HEK293T (cell line): Measurements from ENCODE around the gene GOLGA7B.

Source experiments
- BHLHE40 ChIP-seq: fragments of 450-650 bp; IDR thresholded peaks from 2 replicates; pipeline ENCODE4 v1.6.1; 2016; ENCODE audit warnings: mild to moderate bottlenecking, moderate library complexity, borderline replicate concordance
- FOXA1 ChIP-seq: fragments of 450-650 bp; IDR thresholded peaks from 2 replicates; pipeline ENCODE4 v1.6.1; 2016; ENCODE audit warnings: mild to moderate bottlenecking
- FOXK2 ChIP-seq: fragments of 450-650 bp; IDR thresholded peaks from 2 replicates; pipeline ENCODE4 v1.6.1; 2016; ENCODE audit warnings: mild to moderate bottlenecking
- FOXM1 ChIP-seq: fragments of 450-650 bp; IDR thresholded peaks from 2 replicates; pipeline ENCODE4 v1.6.1; 2017; ENCODE audit warnings: mild to moderate bottlenecking, borderline replicate concordance
- HDGF ChIP-seq: fragments of 450-650 bp; IDR thresholded peaks from 2 replicates; pipeline ENCODE4 v1.6.1; 2017; ENCODE audit warnings: antibody characterized with exemption, borderline replicate concordance
- NFRKB ChIP-seq: fragments of 450-650 bp; IDR thresholded peaks from 2 replicates; pipeline ENCODE4 v1.6.1; 2016; ENCODE audit warnings: mild to moderate bottlenecking, moderate library complexity

DNA sequence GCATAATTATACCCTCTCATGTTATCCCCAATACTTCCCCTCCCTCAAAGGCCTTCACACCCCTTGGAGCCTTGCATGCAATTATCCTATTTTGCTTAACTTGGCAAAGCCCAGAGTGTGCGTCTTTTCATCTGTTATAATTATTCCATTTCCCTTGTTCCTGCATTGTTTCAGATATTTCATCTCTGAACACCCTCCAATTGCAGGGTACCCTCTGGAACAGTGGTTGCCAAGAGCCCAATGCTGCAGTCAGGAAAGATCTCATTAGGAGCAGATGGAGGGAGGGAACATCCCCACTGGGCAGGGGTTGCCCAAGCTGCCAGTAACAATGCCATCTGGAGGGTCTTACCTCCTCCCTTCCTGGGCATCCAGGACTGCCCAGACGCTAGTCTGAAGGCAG, 18.4 kb upstream of the GOLGA7B start:
- TF ChIP-seq NFRKB (no peak), HDGF (no peak), BHLHE40 (no peak), FOXK2 (no peak), FOXM1 (no peak), FOXA1 (no peak)
